ENCODE measurements around the gene BRD9.
"Not testable (repeated sequence)": the region's sequence is repeated elsewhere in the genome, so short reads cannot be mapped to it uniquely, and the experiment has no call there.

Gene BRD9

DNA sequence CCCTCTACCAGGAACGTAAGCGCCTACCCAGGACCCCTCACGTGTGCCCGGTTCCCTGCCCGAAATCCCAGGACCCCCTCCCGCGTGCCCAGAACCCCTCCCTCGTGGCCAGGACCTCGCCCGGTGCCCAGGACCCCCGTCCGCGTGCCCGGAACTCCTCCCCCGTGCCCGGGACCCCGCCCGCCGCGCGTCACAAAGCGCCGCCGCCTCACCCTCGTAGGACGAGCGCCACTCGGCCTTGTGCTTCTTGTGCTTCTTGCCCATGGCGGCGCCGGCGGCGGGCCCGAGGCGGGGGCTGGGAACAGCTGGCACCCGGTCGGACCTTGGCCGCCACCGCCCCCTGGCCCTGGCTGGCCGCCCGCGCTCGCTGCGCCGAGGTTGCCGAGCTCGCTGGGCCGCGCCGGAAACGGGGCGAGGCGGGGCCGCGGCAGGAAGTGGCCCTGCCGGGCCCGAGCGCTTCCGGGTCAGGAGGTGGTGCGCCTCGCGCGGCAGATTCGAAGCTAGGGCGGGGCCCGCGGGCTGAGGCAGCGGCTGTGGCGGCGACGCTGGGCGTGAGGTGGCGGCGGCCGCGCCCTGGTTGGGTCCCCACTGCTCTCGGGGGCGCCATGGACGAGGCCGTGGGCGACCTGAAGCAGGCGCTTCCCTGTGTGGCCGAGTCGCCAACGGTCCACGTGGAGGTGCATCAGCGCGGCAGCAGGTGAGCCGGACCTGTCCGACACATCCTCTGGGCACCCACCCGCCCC, at the start of gene BRD9, which contains the start of gene TRIP13:
Gene BRD9 (minus strand): TSS at position 408 of the 743 bp plus-strand sequence. CDS start 144 bp downstream, at position 264.
Gene TRIP13 (plus strand): TSS at position 491 of the 743 bp plus-strand sequence. CDS start 115 bp downstream, at position 606.
- DNase-seq (ENCODE audit: low read depth) = peak; percentile 69

GRCh38 chr5:940741-941140, 48.1 kb upstream of the BRD9 start:
- not testable (repeated sequence) for DNase-seq (ENCODE audit: low read depth)

GRCh38 chr5:939368-939767, 46.8 kb upstream of the BRD9 start:
- no peak for DNase-seq (ENCODE audit: low read depth)

DNA sequence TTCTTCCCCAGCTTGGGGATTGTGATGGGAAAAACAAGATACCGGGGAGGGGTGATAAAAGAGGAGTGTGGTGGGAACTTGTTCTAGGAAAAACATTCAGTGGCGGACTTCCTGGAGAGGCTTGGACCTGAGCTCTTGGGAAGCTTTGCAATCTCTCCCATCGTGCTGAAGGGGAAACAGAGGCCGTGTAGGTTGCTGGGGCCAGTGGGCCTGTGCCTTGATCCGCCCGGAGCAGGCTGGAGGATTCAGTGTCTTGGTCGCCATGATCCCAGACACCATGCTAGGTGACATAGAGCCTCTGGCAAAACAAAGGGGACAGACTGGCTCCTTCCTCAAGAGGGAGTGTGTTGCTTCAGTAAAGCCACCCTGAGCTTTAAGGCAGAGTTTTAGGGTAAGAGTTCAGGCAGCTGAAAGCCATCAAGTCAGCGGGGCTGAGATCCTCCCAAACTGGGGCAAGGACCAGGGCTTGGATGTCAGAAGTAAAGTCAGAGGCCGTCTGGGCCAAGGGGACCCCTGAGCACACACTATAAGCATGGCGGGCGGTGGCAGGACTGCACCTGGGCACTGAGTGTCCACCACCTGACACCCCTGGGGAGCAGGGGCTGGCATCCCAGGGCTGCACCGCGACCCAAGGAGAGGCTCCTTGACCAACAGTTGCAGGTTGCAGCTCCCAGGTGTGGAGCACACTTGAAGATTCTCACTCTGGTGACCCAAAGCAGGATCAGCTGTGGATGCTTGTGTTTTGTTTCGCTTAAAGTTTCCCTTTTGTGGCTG, 44.7 kb upstream of the BRD9 start:
- no peak for DNase-seq (ENCODE audit: low read depth)

- no peak for DNase-seq (ENCODE audit: low read depth)
These were observed 43.8 kb upstream of the BRD9 start for GRCh38 chr5:936149-937144.

DNA sequence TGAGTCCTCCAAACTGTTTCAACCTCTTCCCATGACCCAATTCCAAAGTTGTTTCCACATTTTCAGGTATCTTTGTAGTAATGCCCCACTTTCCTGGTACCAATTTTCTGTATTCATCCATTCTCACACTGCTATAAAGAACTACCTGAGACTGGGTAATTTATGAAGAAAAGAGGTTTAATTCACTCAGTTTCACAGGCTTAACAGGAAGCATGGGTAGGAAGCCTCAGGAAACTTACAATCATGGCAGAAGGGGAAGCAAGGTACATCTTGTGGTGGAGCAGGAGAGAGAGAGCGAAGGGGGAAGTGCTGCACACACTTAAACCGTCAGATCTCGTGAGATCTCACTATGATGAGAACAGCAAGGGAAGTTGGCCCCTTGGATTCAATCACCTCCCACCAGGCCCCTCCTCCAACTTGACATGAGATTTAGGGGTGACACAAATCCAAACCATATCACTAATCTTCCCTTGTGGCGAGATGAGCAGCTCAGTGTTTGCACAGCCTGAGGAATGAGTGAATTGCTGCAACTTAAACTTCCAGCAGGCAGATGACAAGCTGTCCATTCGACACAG, 43.0 kb upstream of the BRD9 start:
- DNase-seq (ENCODE audit: low read depth) = no peak

DNA sequence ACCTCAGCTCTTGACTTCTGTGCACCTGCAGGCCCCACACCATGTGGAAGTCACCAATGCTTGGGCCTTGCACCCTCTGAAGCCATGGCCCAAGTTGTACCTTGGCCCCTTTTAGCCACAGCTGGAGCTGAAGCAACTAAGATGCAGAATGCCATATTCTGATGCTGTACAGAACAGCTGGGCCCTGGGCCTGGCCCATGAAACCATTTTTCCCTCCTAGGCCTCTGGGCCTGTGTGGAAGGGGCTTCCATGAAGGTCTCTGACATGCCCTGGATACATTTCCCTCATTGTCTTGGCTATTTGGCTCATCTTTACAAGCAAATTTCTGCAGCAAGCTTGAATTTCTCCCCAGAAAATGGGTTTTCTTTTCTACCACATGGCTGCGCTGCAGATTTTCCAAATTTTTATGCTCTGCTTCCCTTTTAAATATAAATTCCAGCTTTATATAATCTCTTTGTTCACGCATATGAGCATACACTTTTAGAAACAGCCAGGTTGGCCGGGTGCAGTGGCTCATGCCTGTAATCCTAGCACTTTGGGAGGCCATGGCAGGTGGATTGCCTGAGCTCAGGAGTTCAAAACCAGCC, 41.9 kb upstream of the BRD9 start:
- not testable (repeated sequence) for DNase-seq (ENCODE audit: low read depth)

GRCh38 chr5:933951-934350, 41.4 kb upstream of the BRD9 start:
- not testable (repeated sequence) for DNase-seq (ENCODE audit: low read depth)

DNA sequence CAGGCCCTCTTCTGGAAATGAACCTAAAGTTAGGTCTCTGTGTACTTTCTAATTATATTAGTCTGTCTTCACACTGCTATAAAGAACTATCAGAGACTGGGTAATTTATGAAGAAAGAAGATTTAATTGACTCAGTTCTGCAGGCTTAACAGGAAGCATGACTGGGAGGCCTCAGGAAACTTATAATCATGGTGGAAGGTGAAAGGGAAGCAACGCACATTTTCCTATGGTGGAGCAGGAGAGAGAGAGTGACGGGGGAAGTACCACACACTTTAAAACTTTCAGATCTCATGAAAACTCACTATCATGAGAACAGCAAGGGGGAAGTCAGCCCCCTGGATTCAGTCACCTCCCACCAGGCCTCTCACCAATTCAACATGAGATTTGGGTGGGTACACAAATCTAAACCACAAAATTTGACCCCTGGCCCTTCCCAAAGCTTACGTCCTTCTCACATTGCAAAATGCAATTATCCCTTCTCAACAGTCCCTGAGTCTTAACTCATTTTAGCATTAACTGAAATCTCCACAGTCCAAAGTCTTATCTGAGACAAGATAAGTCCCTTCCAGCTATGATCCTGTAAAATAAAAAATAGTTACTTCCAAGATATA, 40.8 kb upstream of the BRD9 start:
- no peak for DNase-seq (ENCODE audit: low read depth)

- no peak for DNase-seq (ENCODE audit: low read depth)
These were observed 40.1 kb upstream of the BRD9 start for GRCh38 chr5:932628-933250.

GRCh38 chr5:932151-932627, 39.6 kb upstream of the BRD9 start:
- no peak for DNase-seq (ENCODE audit: low read depth)

- no peak for DNase-seq (ENCODE audit: low read depth)
These were observed 39.1 kb upstream of the BRD9 start for GRCh38 chr5:931570-932145.

- DNase-seq (ENCODE audit: low read depth) = no peak
These were observed 38.3 kb upstream of the BRD9 start for GRCh38 chr5:930866-931265.

- DNase-seq (ENCODE audit: low read depth) = no peak
These were observed 37.0 kb upstream of the BRD9 start for GRCh38 chr5:929596-929995.

GRCh38 chr5:929182-929581, 36.6 kb upstream of the BRD9 start:
- not testable (repeated sequence) for DNase-seq (ENCODE audit: low read depth)

DNA sequence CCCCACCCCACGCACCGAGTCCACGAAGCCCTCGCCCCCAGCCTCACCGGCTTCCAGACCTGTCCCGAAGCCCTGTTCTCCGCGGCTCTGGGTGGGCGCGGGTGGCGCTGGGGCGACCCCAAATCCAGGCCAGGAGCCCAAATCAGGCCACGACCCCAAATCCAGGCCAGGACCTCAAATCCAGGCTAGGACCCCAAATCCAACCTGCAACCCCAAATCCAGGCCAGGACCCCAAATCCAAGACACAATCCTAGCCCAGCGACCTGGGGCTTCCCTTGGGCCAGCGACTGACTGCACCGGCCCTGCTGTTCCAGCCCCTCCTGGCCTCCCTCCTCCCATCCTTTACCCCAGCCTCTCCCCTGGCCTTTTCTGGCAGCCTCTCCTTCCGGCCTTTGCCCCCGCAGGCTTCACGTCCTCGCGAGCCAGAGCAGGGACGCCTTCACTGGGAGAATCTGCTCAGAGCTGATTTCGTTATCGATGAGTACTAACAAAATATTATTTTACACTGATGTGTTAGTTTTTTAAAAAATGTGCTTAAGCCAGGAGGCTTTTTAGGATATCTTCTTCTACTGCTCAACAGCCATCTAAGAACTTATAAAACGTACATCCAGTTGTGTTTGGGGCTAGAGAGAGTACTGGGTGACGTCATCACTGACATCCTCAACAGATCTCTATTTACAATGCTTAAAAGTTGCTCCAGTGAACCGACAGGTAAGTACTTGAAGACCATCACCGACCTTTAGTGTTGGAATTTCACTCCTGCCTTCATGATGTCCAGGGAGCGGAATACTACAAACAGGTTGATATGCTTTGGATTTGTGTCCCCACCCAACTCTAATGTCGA, 34.8 kb upstream of the BRD9 start:
- DNase-seq (ENCODE audit: low read depth) = no peak

DNA sequence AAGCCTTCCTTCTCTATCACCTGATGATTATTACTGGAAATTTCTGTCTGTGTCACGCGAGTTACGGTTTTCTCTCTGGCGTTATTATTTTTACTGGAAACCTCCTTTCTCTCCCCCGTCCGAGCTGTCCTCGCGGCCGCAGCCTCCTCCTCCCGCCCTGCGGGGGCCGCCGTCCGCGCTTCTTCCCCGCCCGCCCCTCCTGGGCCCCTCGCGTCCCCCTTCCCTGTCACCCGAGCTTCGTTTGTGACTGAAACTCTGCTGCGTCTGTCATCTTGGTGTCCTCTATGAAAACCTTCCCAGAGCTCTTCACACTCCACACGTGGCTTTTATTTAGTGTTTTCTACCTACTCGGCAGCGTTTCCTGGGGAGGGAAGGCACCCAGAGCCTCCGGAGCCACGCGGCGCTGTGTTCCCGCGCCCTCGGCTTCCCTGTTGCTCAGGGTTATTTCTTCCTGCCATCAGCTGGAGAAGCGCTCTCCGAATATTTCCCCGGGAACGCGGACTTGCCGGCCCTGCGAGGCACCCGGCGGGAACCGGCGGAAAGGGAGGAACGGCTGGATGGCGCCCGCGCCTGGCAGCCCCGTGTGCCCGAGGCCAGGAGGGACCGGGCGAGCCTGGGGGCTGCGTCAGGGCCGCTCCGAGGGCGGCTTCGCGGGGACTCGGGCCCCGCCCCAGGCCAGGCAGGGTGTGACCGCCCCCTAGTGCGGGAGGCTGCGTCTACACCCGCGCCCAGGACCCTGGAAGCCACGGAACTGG, 34.0 kb upstream of the BRD9 start:
- DNase-seq (ENCODE audit: low read depth) = no peak

DNA sequence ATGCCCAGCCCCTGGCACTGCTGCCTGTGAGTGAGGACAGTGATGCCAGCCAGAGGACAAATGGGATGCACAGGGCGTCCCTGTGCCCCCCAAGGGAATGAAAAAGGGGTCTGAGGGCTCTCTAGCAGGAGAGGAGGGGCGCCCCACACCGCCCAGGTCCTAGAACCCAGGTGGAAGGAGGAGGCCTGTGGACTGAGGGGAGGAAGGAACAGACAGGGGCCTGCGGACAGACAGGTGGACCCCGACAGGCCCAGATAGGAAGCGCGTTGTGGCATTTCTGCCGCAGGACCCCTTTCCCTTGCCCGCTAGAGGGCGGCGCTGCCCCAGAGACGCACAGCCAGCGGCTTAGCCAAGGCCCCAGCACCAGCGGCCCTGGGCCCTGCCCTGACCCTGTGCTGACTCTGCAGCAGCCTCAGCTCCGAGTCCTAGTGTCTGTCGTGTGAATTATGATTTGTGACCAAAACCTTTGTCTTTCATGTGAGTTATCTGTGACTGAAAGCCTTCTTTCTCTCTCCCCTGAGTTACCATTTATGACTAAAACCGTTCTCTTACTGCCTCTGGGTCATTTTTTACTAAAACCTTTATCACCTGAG, 30.8 kb upstream of the BRD9 start:
- DNase-seq (ENCODE audit: low read depth) = peak; percentile 51
